ENCODE data around the gene BSG. TPM values are rescaled to one million over a fixed set of nuclear protein-coding genes. Genes with fewer than 3 reads are reported as not detected.

The BSG gene
- total and polyA plus RNA-seq, 10 of the 15 experiments (the other 5 are each of a cell fraction or from before 2014, with no cell fraction given), result 2.8 to 297 (median 199) TPM

- TF ChIP-seq NR2C1 (IDR thresholded peaks at IDR 0.05), result no peak
- 0 out of 2 replicates have a peak, but pooled peaks have one; percentile 13 for TF ChIP-seq BCL11A (IDR thresholded peaks at IDR 0.05; ENCODE audit: low read depth, low read length)
- no peak for TF ChIP-seq MYB (IDR thresholded peaks at IDR 0.05; ENCODE audit: borderline replicate concordance, low read depth, low read length)
- TF ChIP-seq ZBED1 (IDR thresholded peaks at IDR 0.05; ENCODE audit: borderline replicate concordance), result no peak
- no peak for TF ChIP-seq BACH1 (IDR thresholded peaks at IDR 0.05; ENCODE audit: borderline replicate concordance)
- no peak for TF ChIP-seq PRDM15 (CRISPR knock-in tag; IDR thresholded peaks at IDR 0.05)
- TF ChIP-seq BMI1 (IDR thresholded peaks at IDR 0.05; ENCODE audit: borderline replicate concordance), result no peak
- no peak for TF ChIP-seq KDM1A (IDR thresholded peaks at IDR 0.05; ENCODE audit: borderline replicate concordance)
- TF ChIP-seq NFXL1 (IDR thresholded peaks at IDR 0.05; ENCODE audit: borderline replicate concordance), result no peak
- peak; percentile 68 for TF ChIP-seq HDGF (IDR thresholded peaks at IDR 0.05)
- TF ChIP-seq TCF12 (IDR thresholded peaks at IDR 0.05; ENCODE audit: low read depth, low read length), result no peak
- no peak for TF ChIP-seq NR2C2 (IDR thresholded peaks at IDR 0.05; ENCODE audit: borderline replicate concordance, control insufficient read depth, insufficient read length, low read depth)
- peak in 1 of 2 experiments; percentile 36; a peak in 1 of 4 replicates for TF ChIP-seq IKZF2 (IDR thresholded peaks at IDR 0.05)
- no peak for TF ChIP-seq RELA (IDR thresholded peaks at IDR 0.05; ENCODE audit: borderline replicate concordance, partially characterized antibody)
- TF ChIP-seq TARDBP (IDR thresholded peaks at IDR 0.05; ENCODE audit: borderline replicate concordance), result no peak
- TF ChIP-seq CUX1 (IDR thresholded peaks at IDR 0.05; ENCODE audit: insufficient replicate concordance, low read depth, low read length), result no peak
- TF ChIP-seq NFYB (IDR thresholded peaks at IDR 0.05; ENCODE audit: insufficient read depth, low read depth, low read length), result no peak
- no peak for TF ChIP-seq REST (IDR thresholded peaks at IDR 0.05; ENCODE audit: low read depth, low read length)
These were observed 2.5 kb downstream of the BSG start (continued) for GRCh38 chr19:574658-575526.
